Measurements from ENCODE around the gene ZFPM1.

The ZFPM1 gene

GRCh38 chr16:88526906-88527185, 73.8 kb downstream of the ZFPM1 start:
- peaks cover 10% of the 10 kb centered on the region for H3K36me3 ChIP-seq (ENCODE audit: control insufficient read depth, insufficient read depth, low read length)
- H3K4me1 ChIP-seq (ENCODE audit: control insufficient read depth, insufficient read depth, low read length, poor library complexity, severe bottlenecking) = peaks cover 2% of the 10 kb centered on the region
- no peaks in the 10 kb centered on the region for H3K9me3 ChIP-seq (ENCODE audit: control insufficient read depth, low read length)
- no peak overlapping the region for H3K4me3 ChIP-seq (ENCODE audit: extremely low read depth, insufficient read depth, low read length, poor library complexity, severe bottlenecking)
- 87 to 90% methylated on average over 8 to 9 of the region's 9 CpGs for WGBS, 2 experiments (ENCODE audit: insufficient coverage in 2 of 2)
- no peak overlapping the region for H3K27ac ChIP-seq (ENCODE audit: low read depth, low read length, severe bottlenecking)

- Histone ChIP-seq H3K9me3 (ENCODE audit: control insufficient read depth, low read length) (no peaks in the 10 kb centered on the region), H3K4me3 (ENCODE audit: extremely low read depth, insufficient read depth, low read length, poor library complexity, severe bottlenecking) (no peak overlapping the region), H3K36me3 (ENCODE audit: control insufficient read depth, insufficient read depth, low read length) (peaks cover 10% of the 10 kb centered on the region), H3K27ac (ENCODE audit: low read depth, low read length, severe bottlenecking) (no peak overlapping the region), H3K4me1 (ENCODE audit: control insufficient read depth, insufficient read depth, low read length, poor library complexity, severe bottlenecking) (peaks cover 2% of the 10 kb centered on the region)
- WGBS, 2 experiments (ENCODE audit: insufficient coverage in 2 of 2) = 43 to 45% methylated on average over 28 to 31 of the region's 32 CpGs
These were observed 74.3 kb downstream of the ZFPM1 start for GRCh38 chr16:88527186-88527936.

GRCh38 chr16:88527937-88528743, 75.1 kb downstream of the ZFPM1 start:
- Histone ChIP-seq H3K27ac (ENCODE audit: low read depth, low read length, severe bottlenecking) (no peak overlapping the region), H3K36me3 (ENCODE audit: control insufficient read depth, insufficient read depth, low read length) (peaks cover 10% of the 10 kb centered on the region), H3K4me3 (ENCODE audit: extremely low read depth, insufficient read depth, low read length, poor library complexity, severe bottlenecking) (no peak overlapping the region), H3K9me3 (ENCODE audit: control insufficient read depth, low read length) (no peaks in the 10 kb centered on the region), H3K4me1 (ENCODE audit: control insufficient read depth, insufficient read depth, low read length, poor library complexity, severe bottlenecking) (peaks cover 2% of the 10 kb centered on the region)
- WGBS, 2 experiments (ENCODE audit: insufficient coverage in 2 of 2) = 89% methylated on average over 26 to 27 of the region's 30 CpGs

GRCh38 chr16:88528902-88529318, 75.8 kb downstream of the ZFPM1 start:
- Histone ChIP-seq H3K9me3 (ENCODE audit: control insufficient read depth, low read length) (no peaks in the 10 kb centered on the region), H3K36me3 (ENCODE audit: control insufficient read depth, insufficient read depth, low read length) (peaks cover 10% of the 10 kb centered on the region), H3K4me1 (ENCODE audit: control insufficient read depth, insufficient read depth, low read length, poor library complexity, severe bottlenecking) (peaks cover 2% of the 10 kb centered on the region), H3K27ac (ENCODE audit: low read depth, low read length, severe bottlenecking) (no peak overlapping the region), H3K4me3 (ENCODE audit: extremely low read depth, insufficient read depth, low read length, poor library complexity, severe bottlenecking) (no peak overlapping the region)
- 89 to 91% methylated on average over 22 of the region's 22 CpGs for WGBS, 2 experiments (ENCODE audit: insufficient coverage in 2 of 2)

GRCh38 chr16:88529596-88529995, 76.5 kb downstream of the ZFPM1 start:
- WGBS, 2 experiments (ENCODE audit: insufficient coverage in 2 of 2) = 91 to 93% methylated on average over 8 to 9 of the region's 9 CpGs
- H3K4me1 ChIP-seq (ENCODE audit: control insufficient read depth, insufficient read depth, low read length, poor library complexity, severe bottlenecking) = peaks cover 2% of the 10 kb centered on the region
- H3K9me3 ChIP-seq (ENCODE audit: control insufficient read depth, low read length) = no peaks in the 10 kb centered on the region
- peaks cover 10% of the 10 kb centered on the region for H3K36me3 ChIP-seq (ENCODE audit: control insufficient read depth, insufficient read depth, low read length)
- H3K4me3 ChIP-seq (ENCODE audit: extremely low read depth, insufficient read depth, low read length, poor library complexity, severe bottlenecking) = no peak overlapping the region
- no peak overlapping the region for H3K27ac ChIP-seq (ENCODE audit: low read depth, low read length, severe bottlenecking)

GRCh38 chr16:88530051-88530857, 77.2 kb downstream of the ZFPM1 start:
- no peak overlapping the region for H3K27ac ChIP-seq (ENCODE audit: low read depth, low read length, severe bottlenecking)
- WGBS, 2 experiments (ENCODE audit: insufficient coverage in 2 of 2) = 90 to 92% methylated on average over 23 to 27 of the region's 27 CpGs

GRCh38 chr16:88530858-88531203, 77.8 kb downstream of the ZFPM1 start:
- Histone ChIP-seq H3K9me3 (ENCODE audit: control insufficient read depth, low read length) (no peaks in the 10 kb centered on the region), H3K4me1 (ENCODE audit: control insufficient read depth, insufficient read depth, low read length, poor library complexity, severe bottlenecking) (peaks cover 8% of the 10 kb centered on the region), H3K36me3 (ENCODE audit: control insufficient read depth, insufficient read depth, low read length) (peaks cover 14% of the 10 kb centered on the region), H3K4me3 (ENCODE audit: extremely low read depth, insufficient read depth, low read length, poor library complexity, severe bottlenecking) (no peak overlapping the region), H3K27ac (ENCODE audit: low read depth, low read length, severe bottlenecking) (no peak overlapping the region)
- WGBS, 2 experiments (ENCODE audit: insufficient coverage in 2 of 2) = 88 to 92% methylated on average over 9 to 11 of the region's 11 CpGs

More at GRCh38 chr16:88530051-88530857, 77.2 kb downstream of the ZFPM1 start:
- H3K9me3 ChIP-seq (ENCODE audit: control insufficient read depth, low read length) = no peaks in the 10 kb centered on the region
- H3K4me3 ChIP-seq (ENCODE audit: extremely low read depth, insufficient read depth, low read length, poor library complexity, severe bottlenecking) = no peak overlapping the region
- peaks cover 11% of the 10 kb centered on the region for H3K36me3 ChIP-seq (ENCODE audit: control insufficient read depth, insufficient read depth, low read length)
- H3K4me1 ChIP-seq (ENCODE audit: control insufficient read depth, insufficient read depth, low read length, poor library complexity, severe bottlenecking) = peaks cover 7% of the 10 kb centered on the region

GRCh38 chr16:88531346-88531745, 78.3 kb downstream of the ZFPM1 start:
- Histone ChIP-seq H3K36me3 (ENCODE audit: control insufficient read depth, insufficient read depth, low read length) (peaks cover 14% of the 10 kb centered on the region), H3K4me1 (ENCODE audit: control insufficient read depth, insufficient read depth, low read length, poor library complexity, severe bottlenecking) (peaks cover 8% of the 10 kb centered on the region), H3K9me3 (ENCODE audit: control insufficient read depth, low read length) (no peaks in the 10 kb centered on the region), H3K27ac (ENCODE audit: low read depth, low read length, severe bottlenecking) (no peak overlapping the region), H3K4me3 (ENCODE audit: extremely low read depth, insufficient read depth, low read length, poor library complexity, severe bottlenecking) (no peak overlapping the region)
- WGBS, 2 experiments (ENCODE audit: insufficient coverage in 2 of 2) = 92 to 97% methylated on average over 8 to 12 of the region's 12 CpGs

- no peak overlapping the region for H3K27ac ChIP-seq (ENCODE audit: low read depth, low read length, severe bottlenecking)
- peaks cover 8% of the 10 kb centered on the region for H3K4me1 ChIP-seq (ENCODE audit: control insufficient read depth, insufficient read depth, low read length, poor library complexity, severe bottlenecking)
- WGBS, 2 experiments (ENCODE audit: insufficient coverage in 2 of 2) = 96 to 97% methylated on average over 29 to 34 of the region's 34 CpGs
- H3K9me3 ChIP-seq (ENCODE audit: control insufficient read depth, low read length) = no peaks in the 10 kb centered on the region
- peaks cover 14% of the 10 kb centered on the region for H3K36me3 ChIP-seq (ENCODE audit: control insufficient read depth, insufficient read depth, low read length)
- H3K4me3 ChIP-seq (ENCODE audit: extremely low read depth, insufficient read depth, low read length, poor library complexity, severe bottlenecking) = no peak overlapping the region
These were observed 78.9 kb downstream of the ZFPM1 start for GRCh38 chr16:88531931-88532433.

GRCh38 chr16:88532434-88533241, 79.6 kb downstream of the ZFPM1 start:
- Histone ChIP-seq H3K36me3 (ENCODE audit: control insufficient read depth, insufficient read depth, low read length) (peaks cover 14% of the 10 kb centered on the region), H3K9me3 (ENCODE audit: control insufficient read depth, low read length) (no peaks in the 10 kb centered on the region), H3K4me1 (ENCODE audit: control insufficient read depth, insufficient read depth, low read length, poor library complexity, severe bottlenecking) (peaks cover 8% of the 10 kb centered on the region), H3K4me3 (ENCODE audit: extremely low read depth, insufficient read depth, low read length, poor library complexity, severe bottlenecking) (no peak overlapping the region), H3K27ac (ENCODE audit: low read depth, low read length, severe bottlenecking) (no peak overlapping the region)
- WGBS, 2 experiments (ENCODE audit: insufficient coverage in 2 of 2) = 93 to 96% methylated on average over 34 to 36 of the region's 37 CpGs

Measured in mesodermal cell (in vitro differentiated cells).